ENCODE data around the gene DOCK4.

The DOCK4 gene

GRCh38 chr7:112214883-112215282 lies 8.7 kb upstream of the DOCK4 start:
- DNase-seq (ENCODE audit: low read depth) = no peak

- DNase-seq (ENCODE audit: low read depth) = no peak
Observed at GRCh38 chr7:112214268-112214667, 8.1 kb upstream of the DOCK4 start.

- DNase-seq (ENCODE audit: low read depth) = no peak
Observed at GRCh38 chr7:112213735-112214134, 7.5 kb upstream of the DOCK4 start.

- no peak for DNase-seq (ENCODE audit: low read depth)
Observed at GRCh38 chr7:112212571-112212970, 6.4 kb upstream of the DOCK4 start.

- no peak for DNase-seq (ENCODE audit: low read depth)
Observed at GRCh38 chr7:112211348-112211907, 5.2 kb upstream of the DOCK4 start.

GRCh38 chr7:112207765-112208164 lies 1.6 kb upstream of the DOCK4 start:
- no peak for DNase-seq (ENCODE audit: low read depth)

GRCh38 chr7:112206991-112207592 lies 893 bp upstream of the DOCK4 start:
- DNase-seq (ENCODE audit: low read depth) = no peak

- no peak for DNase-seq (ENCODE audit: low read depth)
Observed at GRCh38 chr7:112205343-112206237, 609 bp downstream of the DOCK4 start.

- no peak for DNase-seq (ENCODE audit: low read depth)
Observed at GRCh38 chr7:112204499-112205342, 1.5 kb downstream of the DOCK4 start.

GRCh38 chr7:112203365-112203739 lies 2.8 kb downstream of the DOCK4 start:
- no peak for DNase-seq (ENCODE audit: low read depth)

GRCh38 chr7:112202816-112203215 lies 3.4 kb downstream of the DOCK4 start:
- DNase-seq (ENCODE audit: low read depth) = no peak

GRCh38 chr7:112201839-112202238 lies 4.4 kb downstream of the DOCK4 start:
- no peak for DNase-seq (ENCODE audit: low read depth)

GRCh38 chr7:112201411-112201810 lies 4.8 kb downstream of the DOCK4 start:
- no peak for DNase-seq (ENCODE audit: low read depth)

GRCh38 chr7:112199672-112200071 lies 6.5 kb downstream of the DOCK4 start:
- DNase-seq (ENCODE audit: low read depth) = no peak

GRCh38 chr7:112199035-112199655 lies 7.1 kb downstream of the DOCK4 start:
- DNase-seq (ENCODE audit: low read depth) = no peak

GRCh38 chr7:112197322-112197721 lies 8.9 kb downstream of the DOCK4 start:
- DNase-seq (ENCODE audit: low read depth) = no peak

- no peak for DNase-seq (ENCODE audit: low read depth)
Observed at GRCh38 chr7:112195717-112196116, 10.5 kb downstream of the DOCK4 start.

- no peak for DNase-seq (ENCODE audit: low read depth)
Observed at GRCh38 chr7:112193915-112194502, 12.2 kb downstream of the DOCK4 start.

- no peak for DNase-seq (ENCODE audit: low read depth)
Observed at GRCh38 chr7:112192236-112193154, 13.7 kb downstream of the DOCK4 start.

- no peak for DNase-seq (ENCODE audit: low read depth)
Observed at GRCh38 chr7:112190120-112190519, 16.1 kb downstream of the DOCK4 start.

Measured in activated gamma-delta T cell treated with anti-CD3 and anti-CD28 coated beads, Interleukin-2, amount 50 U/mL, for 16 hours (primary cell).